ENCODE measurements around the gene ERC2. TPM values are rescaled to one million over a fixed set of nuclear protein-coding genes. Genes with fewer than 3 reads are reported as not detected.

ERC2 gene
- total and polyA plus RNA-seq, 2 donors (not counting 3 experiments of a cell fraction or from before 2014, with no cell fraction given): 5.6 to 15.5 TPM

DNA sequence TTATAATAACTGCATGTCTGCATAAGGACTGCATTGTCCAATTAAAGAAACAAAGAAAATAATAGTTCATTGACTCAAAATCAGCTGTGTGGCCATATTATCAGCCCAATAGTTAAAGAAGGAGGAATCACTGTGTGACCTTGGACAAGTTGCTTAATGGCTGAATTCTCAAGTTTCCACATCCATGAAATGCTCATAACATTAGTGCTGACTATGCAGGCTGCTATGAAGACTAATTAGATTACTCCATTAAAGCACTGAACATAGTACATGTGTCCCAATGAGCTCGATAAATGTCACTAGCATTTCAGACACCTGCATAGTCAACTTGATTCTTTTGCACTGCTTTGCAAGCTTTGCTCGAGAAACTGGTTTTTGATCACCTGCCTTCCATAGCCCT, 870.0 kb downstream of the ERC2 start:
- no peak overlapping the region for H2AFZ ChIP-seq (ENCODE audit: low read depth, low read length)
- no peak for TF ChIP-seq MYC (IDR thresholded peaks at IDR 0.05; ENCODE audit: low read depth, low read length)
- no peak for TF ChIP-seq FOS (IDR thresholded peaks at IDR 0.05; ENCODE audit: borderline replicate concordance, insufficient read depth, low read length)
- TF ChIP-seq, protein P1, sequence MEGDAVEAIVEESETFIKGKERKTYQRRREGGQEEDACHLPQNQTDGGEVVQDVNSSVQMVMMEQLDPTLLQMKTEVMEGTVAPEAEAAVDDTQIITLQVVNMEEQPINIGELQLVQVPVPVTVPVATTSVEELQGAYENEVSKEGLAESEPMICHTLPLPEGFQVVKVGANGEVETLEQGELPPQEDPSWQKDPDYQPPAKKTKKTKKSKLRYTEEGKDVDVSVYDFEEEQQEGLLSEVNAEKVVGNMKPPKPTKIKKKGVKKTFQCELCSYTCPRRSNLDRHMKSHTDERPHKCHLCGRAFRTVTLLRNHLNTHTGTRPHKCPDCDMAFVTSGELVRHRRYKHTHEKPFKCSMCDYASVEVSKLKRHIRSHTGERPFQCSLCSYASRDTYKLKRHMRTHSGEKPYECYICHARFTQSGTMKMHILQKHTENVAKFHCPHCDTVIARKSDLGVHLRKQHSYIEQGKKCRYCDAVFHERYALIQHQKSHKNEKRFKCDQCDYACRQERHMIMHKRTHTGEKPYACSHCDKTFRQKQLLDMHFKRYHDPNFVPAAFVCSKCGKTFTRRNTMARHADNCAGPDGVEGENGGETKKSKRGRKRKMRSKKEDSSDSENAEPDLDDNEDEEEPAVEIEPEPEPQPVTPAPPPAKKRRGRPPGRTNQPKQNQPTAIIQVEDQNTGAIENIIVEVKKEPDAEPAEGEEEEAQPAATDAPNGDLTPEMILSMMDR (IDR thresholded peaks at IDR 0.05; ENCODE audit: extremely low read depth in 1 of 2, insufficient read depth in 1 of 2, low read depth in 1 of 2, low read length in 2 of 2): no peak
- no peak for TF ChIP-seq GATA2 (IDR thresholded peaks at IDR 0.05; ENCODE audit: insufficient read depth, insufficient read length, low read depth, low read length)
- intact Hi-C loops (cut with micrococcal nuclease): no loop called here
- no peak overlapping the region for H3K4me2 ChIP-seq (ENCODE audit: insufficient read depth, low read length)
- FAIRE-seq: no peak
- no peaks in the 10 kb centered on the region for H3K9me3 ChIP-seq (replicated peaks; ENCODE audit: control insufficient read depth, insufficient read depth, low read length)
- CTCF ChIA-PET: no interaction called here
- POLR2A ChIA-PET: no interaction called here
- dilution Hi-C loops (cut with MboI; ENCODE audit: extremely low pct_ligation_motif_present, low sequenced_read_pairs): no loop called here
- peaks cover 12% of the 10 kb centered on the region for H3K4me1 ChIP-seq (ENCODE audit: control insufficient read depth, extremely low read depth, insufficient read depth, low read length)
- H3K4me3 ChIP-seq (replicated peaks in 1 of 3; ENCODE audit: insufficient read depth in 1 of 3, low read depth in 1 of 3, low read length in 3 of 3): no peak overlapping the region
- H3K79me2 ChIP-seq (ENCODE audit: control insufficient read depth, insufficient read depth, low read length): no peaks in the 10 kb centered on the region
- H3K9ac ChIP-seq (replicated peaks; ENCODE audit: extremely low read depth, insufficient read depth, low read length): no peak overlapping the region
- H3K9me1 ChIP-seq (replicated peaks; ENCODE audit: control insufficient read depth, extremely low read depth, insufficient read depth, low read length): no peaks in the 10 kb centered on the region
- no TSS peak for BruUV-seq (replicated peaks)
- no peak for DNase-seq (ENCODE audit: low read depth, low spot score)
- H4K20me1 ChIP-seq (replicated peaks; ENCODE audit: control insufficient read depth, extremely low read depth, insufficient read depth, low read length): no peaks in the 10 kb centered on the region
- H3K27me3 ChIP-seq (ENCODE audit: control insufficient read depth in 2 of 2, insufficient read depth in 2 of 2, low read length in 2 of 2): no peaks in the 10 kb centered on the region
- H3K36me3 ChIP-seq (ENCODE audit: control insufficient read depth in 2 of 2, extremely low read depth in 1 of 2, insufficient read depth in 2 of 2, low read length in 2 of 2): no peaks in the 10 kb centered on the region
- no peak overlapping the region for H3K27ac ChIP-seq (ENCODE audit: insufficient read depth, low read depth, low read length)

DNA sequence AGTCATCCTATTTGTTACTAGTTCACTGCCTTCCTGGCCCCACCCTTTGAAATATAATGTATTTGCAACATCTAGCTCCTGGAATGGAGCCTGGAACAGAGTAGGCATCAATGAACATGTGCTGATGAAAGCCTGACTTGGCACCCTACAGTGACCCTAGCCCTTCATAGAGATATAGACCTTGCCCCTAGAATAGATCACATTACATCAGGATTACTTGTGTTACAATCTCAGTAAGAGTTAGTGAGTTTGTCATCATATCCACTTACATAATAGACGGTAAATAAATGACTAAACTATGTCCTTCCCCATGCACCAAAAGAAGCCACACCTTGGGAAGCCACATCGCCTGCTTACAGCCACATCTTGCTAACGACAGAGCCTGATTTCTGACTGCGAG, 870.6 kb downstream of the ERC2 start:
- POLR2A ChIA-PET: no interaction called here
- Histone ChIP-seq H3K4me3 (replicated peaks in 1 of 3; ENCODE audit: insufficient read depth in 1 of 3, low read depth in 1 of 3, low read length in 3 of 3) (no peak overlapping the region), H3K36me3 (ENCODE audit: control insufficient read depth in 2 of 2, extremely low read depth in 1 of 2, insufficient read depth in 2 of 2, low read length in 2 of 2) (no peaks in the 10 kb centered on the region), H3K27ac (ENCODE audit: insufficient read depth, low read depth, low read length) (no peak overlapping the region), H2AFZ (ENCODE audit: low read depth, low read length) (no peak overlapping the region), H3K9ac (replicated peaks; ENCODE audit: extremely low read depth, insufficient read depth, low read length) (no peak overlapping the region), H3K9me1 (replicated peaks; ENCODE audit: control insufficient read depth, extremely low read depth, insufficient read depth, low read length) (no peaks in the 10 kb centered on the region), H3K4me1 (ENCODE audit: control insufficient read depth, extremely low read depth, insufficient read depth, low read length) (peaks cover 12% of the 10 kb centered on the region), H3K9me3 (replicated peaks; ENCODE audit: control insufficient read depth, insufficient read depth, low read length) (no peaks in the 10 kb centered on the region), H4K20me1 (replicated peaks; ENCODE audit: control insufficient read depth, extremely low read depth, insufficient read depth, low read length) (no peaks in the 10 kb centered on the region), H3K27me3 (ENCODE audit: control insufficient read depth in 2 of 2, insufficient read depth in 2 of 2, low read length in 2 of 2) (no peaks in the 10 kb centered on the region), H3K79me2 (ENCODE audit: control insufficient read depth, insufficient read depth, low read length) (no peaks in the 10 kb centered on the region), H3K4me2 (ENCODE audit: insufficient read depth, low read length) (no peak overlapping the region)
- no peak for FAIRE-seq
- CTCF ChIA-PET: no interaction called here
- dilution Hi-C loops (cut with MboI; ENCODE audit: extremely low pct_ligation_motif_present, low sequenced_read_pairs): no loop called here
- BruUV-seq (replicated peaks): no TSS peak
- DNase-seq (ENCODE audit: low read depth, low spot score): no peak
- intact Hi-C loops (cut with micrococcal nuclease): no loop called here
- TF ChIP-seq, protein P1 (IDR thresholded peaks at IDR 0.05; ENCODE audit: extremely low read depth in 1 of 2, insufficient read depth in 1 of 2, low read depth in 1 of 2, low read length in 2 of 2): no peak
